Sigmoid colon (tissue), 7 donors: ENCODE results near the gene PSKH1. TPM values are rescaled to one million over a fixed set of nuclear protein-coding genes. Genes with fewer than 3 reads are reported as not detected.

Experiments
- DNase-seq: peaks from one replicate; pipeline ENCODE4 v3.0.0-alpha.2; 2019
- H3K27ac ChIP-seq, 4 donors: fragments of 200-600 bp; sonication (generic); one replicate each; pipeline ENCODE4 v1.5.1; 2016 to 2019; ENCODE audit warnings: mild to moderate bottlenecking in 1 of 4
- H3K27me3 ChIP-seq, 3 donors: fragments of 200-600 bp; sonication (generic); one replicate each; pipeline ENCODE4 v1.5.1; 2019; ENCODE audit warnings: mild to moderate bottlenecking in 1 of 3
- H3K36me3 ChIP-seq, 4 donors: fragments of 200-600 bp; sonication (generic); one replicate each; pipeline ENCODE4 v1.5.1; 2016 to 2019
- H3K4me1 ChIP-seq, 4 donors: fragments of 200-600 bp; sonication (generic); one replicate each; pipeline ENCODE4 v1.5.1; 2017 to 2019
- H3K4me3 ChIP-seq, 4 donors: fragments of 200-600 bp; sonication (generic); one replicate each; pipeline ENCODE4 v1.5.1; 2017 to 2019; ENCODE audit warnings: mild to moderate bottlenecking in 2 of 4, moderate library complexity in 1 of 4
- H3K9me3 ChIP-seq, 4 donors: fragments of 200-600 bp in 3 of 4; sonication (generic) in 3 of 4; one replicate each; pipeline versions ENCODE4 v1.5.1 to v1.6.1; 2013 to 2019
- EP300 ChIP-seq, 4 donors: sonication (generic); formaldehyde crosslinking; IDR thresholded peaks; one replicate each; pipeline ENCODE4 v1.6.1; 2017; ENCODE audit warnings: antibody characterized with exemption in 4 of 4
- POLR2A ChIP-seq, 2 donors: fragments of 450-650 bp; IDR thresholded peaks; one replicate each; pipeline ENCODE4 v1.6.1; 2016; ENCODE audit warnings: antibody characterized with exemption in 2 of 2, mild to moderate bottlenecking in 2 of 2, moderate library complexity in 2 of 2
- POLR2AphosphoS5 ChIP-seq, 4 donors: sonication (generic); formaldehyde crosslinking; IDR thresholded peaks; one replicate each; pipeline ENCODE4 v1.6.1; 2017; ENCODE audit warnings: antibody characterized with exemption in 4 of 4
- WGBS, 2 donors: extraction: QIAGEN DNeasy Blood & Tissue Kit; methylation state at CpG; one replicate each; pipeline ENCODE4 v1.1.7; 2013; 5-methylcytosine and 5-hydroxymethylcytosine counted together
- intact Hi-C: fragments of 100-400 bp; cut with DNase I; formaldehyde crosslinking; loops from one replicate; pipeline ENCODE4 v1.15.1; 2023
- polyA plus RNA-seq, 3 donors: library from polyadenylated mRNA; stranded (reverse); fragments of 200-250 nt; gene quantifications; one replicate each; pipeline ENCODE4 v1.2.3, GENCODE V29; 2013
- total RNA-seq, 4 donors: library from RNA; depleted of rRNA; stranded (reverse); fragments of >200 nt; gene quantifications; one replicate each; pipeline ENCODE4 v1.1.0, GENCODE V29; 2016
- TF ChIP-seq, protein P1 (sequence below), 4 experiments: fragments of 450-650 bp in 3 of 4; fragments of 200-600 bp in 1 of 4; IDR thresholded peaks; one replicate each; pipeline ENCODE4 v1.5.1; 2016 to 2019; ENCODE audit warnings: antibody characterized with exemption in 4 of 4, mild to moderate bottlenecking in 3 of 4, moderate library complexity in 2 of 4
- donor health status: healthy with polysubstance abuse.
- donor health status: Bipolar disorder and iron deficiency.
- donor health status: healthy.

Gene PSKH1
- total and polyA plus RNA-seq, 7 donors = 13.9 to 29.2 (median 20.8) TPM

DNA sequence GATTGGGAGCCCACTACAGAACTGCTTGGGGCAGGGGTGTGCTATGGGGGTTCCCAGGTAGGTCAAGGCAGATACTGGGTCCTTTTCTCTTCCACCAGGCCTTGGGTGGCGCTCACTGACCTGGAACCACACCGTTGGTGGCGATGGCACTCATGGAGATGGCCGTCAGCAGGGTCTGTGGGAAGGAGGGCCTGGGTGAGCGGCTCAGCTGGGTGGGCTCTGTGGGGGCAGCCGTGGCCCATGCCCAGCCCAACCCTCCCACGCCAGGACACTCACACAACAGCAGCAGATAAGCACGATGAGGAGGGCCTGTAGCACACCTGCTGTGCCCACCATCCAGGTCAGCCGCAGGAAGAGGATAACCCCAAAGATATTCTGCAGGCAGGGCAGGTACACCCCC lies 64.6 kb downstream of the PSKH1 start:
- TF ChIP-seq, protein P1, sequence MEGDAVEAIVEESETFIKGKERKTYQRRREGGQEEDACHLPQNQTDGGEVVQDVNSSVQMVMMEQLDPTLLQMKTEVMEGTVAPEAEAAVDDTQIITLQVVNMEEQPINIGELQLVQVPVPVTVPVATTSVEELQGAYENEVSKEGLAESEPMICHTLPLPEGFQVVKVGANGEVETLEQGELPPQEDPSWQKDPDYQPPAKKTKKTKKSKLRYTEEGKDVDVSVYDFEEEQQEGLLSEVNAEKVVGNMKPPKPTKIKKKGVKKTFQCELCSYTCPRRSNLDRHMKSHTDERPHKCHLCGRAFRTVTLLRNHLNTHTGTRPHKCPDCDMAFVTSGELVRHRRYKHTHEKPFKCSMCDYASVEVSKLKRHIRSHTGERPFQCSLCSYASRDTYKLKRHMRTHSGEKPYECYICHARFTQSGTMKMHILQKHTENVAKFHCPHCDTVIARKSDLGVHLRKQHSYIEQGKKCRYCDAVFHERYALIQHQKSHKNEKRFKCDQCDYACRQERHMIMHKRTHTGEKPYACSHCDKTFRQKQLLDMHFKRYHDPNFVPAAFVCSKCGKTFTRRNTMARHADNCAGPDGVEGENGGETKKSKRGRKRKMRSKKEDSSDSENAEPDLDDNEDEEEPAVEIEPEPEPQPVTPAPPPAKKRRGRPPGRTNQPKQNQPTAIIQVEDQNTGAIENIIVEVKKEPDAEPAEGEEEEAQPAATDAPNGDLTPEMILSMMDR (IDR thresholded peaks at IDR 0.05) = no peak
- TF ChIP-seq POLR2A (IDR thresholded peaks at IDR 0.05) (no peak), POLR2AphosphoS5 (IDR thresholded peaks at IDR 0.05) (no peak), EP300 (IDR thresholded peaks at IDR 0.05) (no peak)
- no peak overlapping the region for H3K4me3 ChIP-seq
- no peak for DNase-seq
- 95% methylated on average over 9 of the region's 9 CpGs for WGBS, 2 donors
- peaks cover 0 to 35% (median 26%) of the 10 kb centered on the region in 4 donors for H3K4me1 ChIP-seq
- intact Hi-C loops = no loop called here
- H3K9me3 ChIP-seq = no peaks in the 10 kb centered on the region
- peaks cover 33 to 99% (median 47%) of the 10 kb centered on the region in 4 donors for H3K36me3 ChIP-seq
- no peaks in the 10 kb centered on the region for H3K27me3 ChIP-seq
- peak overlapping the region in 2 of 4 donors; percentile 4 to 60 for H3K27ac ChIP-seq

DNA sequence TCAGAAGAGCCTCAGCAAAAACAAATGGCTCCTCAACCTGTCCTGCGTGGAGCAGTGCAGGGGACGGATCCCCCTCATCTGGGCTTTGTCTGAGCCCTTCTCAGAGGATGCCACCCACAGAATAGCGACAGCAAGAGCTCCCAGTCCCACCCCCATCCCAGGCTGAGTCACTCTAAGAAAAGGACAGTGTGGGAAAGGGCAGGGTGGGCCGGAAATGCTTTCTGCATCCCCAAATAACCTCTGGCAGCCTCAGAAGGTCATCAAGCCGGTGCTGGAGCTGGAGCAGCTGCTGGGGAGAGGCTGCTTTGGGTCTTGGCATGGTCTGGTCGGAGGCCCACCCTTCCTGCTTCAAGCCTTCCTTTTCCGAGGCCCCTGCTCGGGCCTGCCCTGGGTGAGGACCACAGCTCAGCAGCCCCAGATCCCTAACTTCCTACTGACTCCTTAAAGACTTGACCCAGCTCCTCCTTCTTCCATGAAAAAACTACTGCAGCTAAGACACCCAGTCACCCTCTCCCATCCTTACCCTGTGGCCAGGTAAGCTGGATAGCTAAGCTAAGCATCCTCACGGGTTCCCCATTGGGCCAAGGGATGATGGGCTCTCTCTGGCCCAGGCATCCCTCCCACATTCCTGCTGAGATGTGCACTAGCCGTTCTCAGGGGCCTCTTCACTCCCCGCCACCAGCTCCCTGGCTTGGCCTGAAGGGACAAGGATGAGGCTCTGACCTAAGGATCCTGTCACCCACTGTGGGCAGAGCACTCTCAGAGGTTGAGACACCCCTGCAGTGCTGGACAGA lies 66.7 kb downstream of the PSKH1 start:
- Histone ChIP-seq H3K4me3 (no peak overlapping the region), H3K4me1 (peaks cover 0 to 56% (median 45%) of the 10 kb centered on the region in 4 donors), H3K36me3 (peaks cover 30 to 86% (median 49%) of the 10 kb centered on the region in 4 donors), H3K27ac (peak overlapping the region; percentile 54 to 66 (median 62)), H3K9me3 (no peaks in the 10 kb centered on the region), H3K27me3 (no peaks in the 10 kb centered on the region)
- WGBS, 2 donors = 50 to 78% methylated on average over 11 of the region's 11 CpGs
- DNase-seq = peak; percentile 86
- TF ChIP-seq POLR2AphosphoS5 (IDR thresholded peaks at IDR 0.05) (peak in 2 of 4 donors; percentile 42 to 47), POLR2A (IDR thresholded peaks at IDR 0.05) (no peak)
- intact Hi-C loops = no loop called here

DNA sequence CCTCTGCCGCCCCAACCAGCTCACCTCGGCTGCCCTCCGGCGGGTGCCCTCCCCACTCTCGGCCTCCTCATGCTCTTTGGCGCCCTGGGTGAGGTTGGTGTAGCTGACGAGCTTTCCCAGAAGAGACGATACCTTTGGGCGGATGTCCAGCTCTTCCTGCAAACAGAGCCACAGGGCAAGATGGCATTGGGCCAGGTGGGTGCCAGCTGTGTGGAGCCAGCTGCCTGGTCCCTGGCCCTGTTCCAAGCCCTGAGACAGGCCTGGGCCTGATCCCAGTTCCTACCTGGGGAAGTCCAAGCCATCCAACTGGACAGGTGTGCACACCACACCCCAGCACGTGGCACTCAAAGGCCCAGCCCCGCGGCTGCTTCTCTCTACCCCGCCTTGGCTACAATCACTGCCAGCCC lies 68.5 kb downstream of the PSKH1 start:
- peaks cover 0 to 75% (median 63%) of the 10 kb centered on the region in 4 donors for H3K4me1 ChIP-seq

DNA sequence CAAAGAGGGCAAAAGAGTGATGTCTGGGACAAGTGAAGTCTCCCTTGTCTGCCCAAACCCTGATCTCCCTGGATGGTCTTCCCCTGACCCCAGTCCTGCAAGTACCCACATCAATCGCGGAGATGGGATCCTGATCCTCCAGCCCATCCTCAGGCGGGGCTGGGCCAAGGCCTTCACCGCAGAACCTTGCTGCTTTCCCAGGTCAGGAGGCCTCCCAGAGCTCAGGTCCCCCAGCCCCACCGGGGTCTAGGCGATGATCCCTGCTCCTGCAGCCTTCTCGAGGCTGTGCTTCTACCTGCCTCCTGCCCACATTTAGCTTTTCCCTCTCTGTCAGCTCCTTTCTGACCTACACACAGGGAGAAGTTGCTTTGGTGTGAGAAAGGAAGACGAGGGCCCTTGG lies 69.1 kb downstream of the PSKH1 start:
- intact Hi-C loops = no loop called here
- Histone ChIP-seq H3K27me3 (no peaks in the 10 kb centered on the region), H3K4me3 (no peak overlapping the region), H3K4me1 (peaks cover 0 to 80% (median 69%) of the 10 kb centered on the region in 4 donors), H3K27ac (peak overlapping the region in 2 of 4 donors; percentile 24 to 63), H3K9me3 (no peaks in the 10 kb centered on the region), H3K36me3 (peaks cover 27 to 63% (median 44%) of the 10 kb centered on the region in 4 donors)
- TF ChIP-seq EP300 (IDR thresholded peaks at IDR 0.05) = no peak
- no peak for TF ChIP-seq POLR2AphosphoS5 (IDR thresholded peaks at IDR 0.05)
- no peak for TF ChIP-seq POLR2A (IDR thresholded peaks at IDR 0.05)
- TF ChIP-seq, protein P1 (IDR thresholded peaks at IDR 0.05) = no peak
- 71 to 94% methylated on average over 8 of the region's 8 CpGs for WGBS, 2 donors
- DNase-seq = no peak

More for the DNA sequence above, 68.5 kb downstream of the PSKH1 start:
- Histone ChIP-seq H3K27me3 (no peaks in the 10 kb centered on the region), H3K36me3 (peaks cover 27 to 68% (median 46%) of the 10 kb centered on the region in 4 donors), H3K27ac (peak overlapping the region; percentile 4 to 63 (median 39)), H3K4me3 (no peak overlapping the region), H3K9me3 (no peaks in the 10 kb centered on the region)
- intact Hi-C loops = no loop called here
- no peak for DNase-seq
- WGBS, 2 donors = 18 to 71% methylated on average over 13 of the region's 13 CpGs
- no peak for TF ChIP-seq EP300 (IDR thresholded peaks at IDR 0.05)
- no peak for TF ChIP-seq POLR2AphosphoS5 (IDR thresholded peaks at IDR 0.05)
- no peak for TF ChIP-seq POLR2A (IDR thresholded peaks at IDR 0.05)
- TF ChIP-seq, protein P1 (IDR thresholded peaks at IDR 0.05) = no peak

DNA sequence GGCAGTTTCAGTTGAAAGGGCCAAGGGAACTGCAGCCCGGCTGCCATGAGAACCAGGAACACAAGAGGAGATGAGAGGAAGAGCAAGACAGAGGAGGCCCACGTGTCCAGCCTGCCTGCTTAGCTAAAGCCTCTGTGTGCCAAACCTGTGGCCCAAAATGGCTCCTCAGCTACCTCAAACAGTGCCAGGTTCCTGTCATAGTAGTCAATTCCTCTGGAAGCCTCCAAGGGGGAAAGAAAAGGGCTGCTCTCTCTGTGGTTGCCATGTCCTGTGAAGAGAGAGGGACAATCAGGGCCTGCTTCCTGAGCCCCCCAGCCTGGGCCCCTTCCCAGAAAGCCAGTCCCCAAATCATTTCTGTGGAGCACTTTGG lies 70.2 kb downstream of the PSKH1 start:
- Histone ChIP-seq H3K36me3 (peaks cover 23 to 51% (median 35%) of the 10 kb centered on the region in 4 donors), H3K27ac (peak overlapping the region; percentile 31 to 99 (median 96))
- 75 to 77% methylated on average over 2 of the region's 2 CpGs for WGBS, 2 donors

More for the DNA sequence above, 70.2 kb downstream of the PSKH1 start:
- H3K4me1 ChIP-seq = peaks cover 0 to 84% (median 73%) of the 10 kb centered on the region in 4 donors
- H3K4me3 ChIP-seq = no peak overlapping the region
- no peaks in the 10 kb centered on the region for H3K27me3 ChIP-seq
- H3K9me3 ChIP-seq = no peaks in the 10 kb centered on the region
- TF ChIP-seq POLR2AphosphoS5 (IDR thresholded peaks at IDR 0.05) (no peak), POLR2A (IDR thresholded peaks at IDR 0.05) (no peak), EP300 (IDR thresholded peaks at IDR 0.05) (no peak)
- TF ChIP-seq, protein P1 (IDR thresholded peaks at IDR 0.05) = no peak
- intact Hi-C loops = no loop called here
- no peak for DNase-seq
